Activated T-helper 2 cell treated with anti-CD3 and anti-CD28 coated beads, Interferon-gamma antibody, Interleukin-2, Interleukin-4, amounts not matched to agents 10 μg/mL and 5 μg/mL and 100 μg/mL, durations not matched to agents 14 hours and 24 hours and 36 hours (primary cell): Measurements from ENCODE around the gene AGT. TPM values are rescaled to one million over a fixed set of nuclear protein-coding genes. Genes with fewer than 3 reads are reported as not detected.

Source experiments
- DNase-seq: peaks from one replicate; pipeline ENCODE4 v3.0.0; 2021; ENCODE audit warnings: low spot score
- H3K27ac Mint-ChIP-seq: one replicate; pipeline ENCODE4 v1.8.0; 2021; ENCODE audit warnings: mixed read lengths
- H3K27me3 Mint-ChIP-seq: one replicate; pipeline ENCODE4 v1.8.0; 2021; ENCODE audit warnings: low read depth, mixed read lengths
- H3K36me3 Mint-ChIP-seq: one replicate; pipeline ENCODE4 v1.8.0; 2021; ENCODE audit warnings: low read depth, mixed read lengths
- H3K4me1 Mint-ChIP-seq: one replicate; pipeline ENCODE4 v1.8.0; 2021; ENCODE audit warnings: low read depth, mixed read lengths
- H3K4me3 Mint-ChIP-seq: one replicate; pipeline ENCODE4 v1.8.0; 2021; ENCODE audit warnings: low read depth, mild to moderate bottlenecking, moderate library complexity, mixed read lengths
- H3K9me3 Mint-ChIP-seq: one replicate; pipeline ENCODE4 v1.8.0; 2021; ENCODE audit warnings: mixed read lengths
- intact Hi-C: fragments of 100-400 bp; cut with micrococcal nuclease; formaldehyde crosslinking; loops from one replicate; pipeline ENCODE4 v1.15.1; 2023
- total RNA-seq: library from RNA; stranded (reverse); gene quantifications from 2 replicates; pipeline ENCODE4 v1.2.3, GENCODE V29; 2022

The AGT gene
- total RNA-seq, 1 donor from 2014 or later = not detected

- intact Hi-C loops = no loop called here
- H3K4me3 Mint-ChIP-seq = no peak overlapping the region
- DNase-seq = no peak
- H3K36me3 Mint-ChIP-seq = no peaks in the 10 kb centered on the region
- no peak overlapping the region for H3K27ac Mint-ChIP-seq
- H3K4me1 Mint-ChIP-seq = peaks cover 5% of the 10 kb centered on the region
- no peaks in the 10 kb centered on the region for H3K27me3 Mint-ChIP-seq
- H3K9me3 Mint-ChIP-seq = no peaks in the 10 kb centered on the region
Observed at GRCh38 chr1:230750576-230750975, 36.7 kb upstream of the AGT start.

GRCh38 chr1:230749635-230750034, 35.7 kb upstream of the AGT start:
- intact Hi-C loops = no loop called here
- H3K9me3 Mint-ChIP-seq = no peaks in the 10 kb centered on the region
- no peaks in the 10 kb centered on the region for H3K36me3 Mint-ChIP-seq
- no peak overlapping the region for H3K4me3 Mint-ChIP-seq
- no peak for DNase-seq
- peaks cover 5% of the 10 kb centered on the region for H3K4me1 Mint-ChIP-seq
- no peak overlapping the region for H3K27ac Mint-ChIP-seq
- no peaks in the 10 kb centered on the region for H3K27me3 Mint-ChIP-seq

- DNase-seq = no peak
- no peak overlapping the region for H3K27ac Mint-ChIP-seq
- H3K4me1 Mint-ChIP-seq = peaks cover 5% of the 10 kb centered on the region
- H3K9me3 Mint-ChIP-seq = no peaks in the 10 kb centered on the region
- no peaks in the 10 kb centered on the region for H3K27me3 Mint-ChIP-seq
- no peak overlapping the region for H3K4me3 Mint-ChIP-seq
- intact Hi-C loops = no loop called here
- H3K36me3 Mint-ChIP-seq = no peaks in the 10 kb centered on the region
Observed at GRCh38 chr1:230749150-230749549, 35.2 kb upstream of the AGT start.

- Mint-ChIP-seq H3K4me3 (no peak overlapping the region), H3K9me3 (no peaks in the 10 kb centered on the region), H3K36me3 (no peaks in the 10 kb centered on the region), H3K27ac (no peak overlapping the region), H3K27me3 (peaks cover 1% of the 10 kb centered on the region), H3K4me1 (no peaks in the 10 kb centered on the region)
- no peak for DNase-seq
- intact Hi-C loops = no loop called here
Observed at GRCh38 chr1:230747890-230748800, 34.2 kb upstream of the AGT start.

- no peaks in the 10 kb centered on the region for H3K36me3 Mint-ChIP-seq
- no peaks in the 10 kb centered on the region for H3K9me3 Mint-ChIP-seq
- DNase-seq = no peak
- peaks cover 1% of the 10 kb centered on the region for H3K27me3 Mint-ChIP-seq
- intact Hi-C loops = no loop called here
- no peak within 1 kb of the TSS for H3K4me3 Mint-ChIP-seq
- no peaks in the 10 kb centered on the region for H3K4me1 Mint-ChIP-seq
- no peak within 1 kb of the TSS for H3K27ac Mint-ChIP-seq
Observed at GRCh38 chr1:230747127-230747730, 33.3 kb upstream of the AGT start, which contains the start of gene CAPN9. CAPN9 (plus strand) TSS chr1:230747388; CDS start chr1:230747497, 109 bp downstream.

- Mint-ChIP-seq H3K27me3 (peaks cover 1% of the 10 kb centered on the region), H3K4me3 (no peak overlapping the region), H3K9me3 (no peaks in the 10 kb centered on the region), H3K27ac (no peak overlapping the region), H3K4me1 (no peaks in the 10 kb centered on the region), H3K36me3 (no peaks in the 10 kb centered on the region)
- DNase-seq = no peak
- intact Hi-C loops = no loop called here
Observed at GRCh38 chr1:230746617-230747016, 32.7 kb upstream of the AGT start.

- intact Hi-C loops = no loop called here
- Mint-ChIP-seq H3K36me3 (no peaks in the 10 kb centered on the region), H3K27ac (no peak overlapping the region), H3K4me1 (no peaks in the 10 kb centered on the region), H3K4me3 (no peak overlapping the region), H3K27me3 (peaks cover 1% of the 10 kb centered on the region), H3K9me3 (no peaks in the 10 kb centered on the region)
- DNase-seq = no peak
Observed at GRCh38 chr1:230745071-230745470, 31.1 kb upstream of the AGT start.

- H3K4me1 Mint-ChIP-seq = no peaks in the 10 kb centered on the region
- intact Hi-C loops = no loop called here
- H3K36me3 Mint-ChIP-seq = no peaks in the 10 kb centered on the region
- H3K9me3 Mint-ChIP-seq = no peaks in the 10 kb centered on the region
- peaks cover 1% of the 10 kb centered on the region for H3K27me3 Mint-ChIP-seq
- H3K27ac Mint-ChIP-seq = no peak overlapping the region
- no peak overlapping the region for H3K4me3 Mint-ChIP-seq
- no peak for DNase-seq
Observed at GRCh38 chr1:230744382-230744781, 30.5 kb upstream of the AGT start.

- H3K4me1 Mint-ChIP-seq = no peaks in the 10 kb centered on the region
- no peaks in the 10 kb centered on the region for H3K36me3 Mint-ChIP-seq
- H3K27me3 Mint-ChIP-seq = peaks cover 1% of the 10 kb centered on the region
- H3K9me3 Mint-ChIP-seq = no peaks in the 10 kb centered on the region
- intact Hi-C loops = no loop called here
- H3K4me3 Mint-ChIP-seq = no peak overlapping the region
- H3K27ac Mint-ChIP-seq = no peak overlapping the region
- no peak for DNase-seq
Observed at GRCh38 chr1:230743899-230744298, 30.0 kb upstream of the AGT start.

GRCh38 chr1:230739564-230740290, 25.8 kb upstream of the AGT start:
- H3K9me3 Mint-ChIP-seq = no peaks in the 10 kb centered on the region
- no peak overlapping the region for H3K4me3 Mint-ChIP-seq
- no peak for DNase-seq
- H3K27me3 Mint-ChIP-seq = peaks cover 3% of the 10 kb centered on the region
- no peaks in the 10 kb centered on the region for H3K4me1 Mint-ChIP-seq
- no peak overlapping the region for H3K27ac Mint-ChIP-seq
- intact Hi-C loops = no loop called here
- no peaks in the 10 kb centered on the region for H3K36me3 Mint-ChIP-seq

- Mint-ChIP-seq H3K36me3 (no peaks in the 10 kb centered on the region), H3K4me3 (no peak overlapping the region), H3K4me1 (no peaks in the 10 kb centered on the region), H3K27ac (no peak overlapping the region), H3K27me3 (peaks cover 2% of the 10 kb centered on the region), H3K9me3 (no peaks in the 10 kb centered on the region)
- no peak for DNase-seq
- intact Hi-C loops = no loop called here
Observed at GRCh38 chr1:230737622-230738262, 23.8 kb upstream of the AGT start.

GRCh38 chr1:230735447-230735846, 21.5 kb upstream of the AGT start:
- no peaks in the 10 kb centered on the region for H3K4me1 Mint-ChIP-seq
- no peak for DNase-seq
- peaks cover 2% of the 10 kb centered on the region for H3K27me3 Mint-ChIP-seq
- intact Hi-C loops = no loop called here
- H3K36me3 Mint-ChIP-seq = no peaks in the 10 kb centered on the region
- no peaks in the 10 kb centered on the region for H3K9me3 Mint-ChIP-seq
- no peak overlapping the region for H3K27ac Mint-ChIP-seq
- H3K4me3 Mint-ChIP-seq = no peak overlapping the region
